Epithelial cell of proximal tubule (primary cell): ENCODE results near the gene PTGES3. TPM values are rescaled to one million over a fixed set of nuclear protein-coding genes. Genes with fewer than 3 reads are reported as not detected.
A peak's percentile ranks its signal among the peaks of the same experiment; 100 is the strongest.
"Not testable (repeated sequence)": the region's sequence is repeated elsewhere in the genome, so short reads cannot be mapped to it uniquely, and the experiment has no call there.

ENCODE experiments used
- DNase-seq: peaks from one replicate; pipeline ENCODE4 v3.0.0-alpha.2; 2011; ENCODE audit warnings: low read depth
- H3K4me3 ChIP-seq: 2 replicates; pipeline ENCODE4 v1.5.1; 2011; ENCODE audit warnings: low read depth, mild to moderate bottlenecking, low read length
- total RNA-seq: library from RNA; depleted of rRNA; stranded (reverse); fragments of >200 nt; gene quantifications from 2 replicates; pipeline ENCODE4 v1.2.3, GENCODE V29; 2015
- TF ChIP-seq, protein P1 (sequence below): conservative IDR thresholded peaks from 2 replicates; pipeline ENCODE4 v1.5.1; 2012; ENCODE audit warnings: low read depth, mild to moderate bottlenecking, low read length

The PTGES3 gene, protein sequence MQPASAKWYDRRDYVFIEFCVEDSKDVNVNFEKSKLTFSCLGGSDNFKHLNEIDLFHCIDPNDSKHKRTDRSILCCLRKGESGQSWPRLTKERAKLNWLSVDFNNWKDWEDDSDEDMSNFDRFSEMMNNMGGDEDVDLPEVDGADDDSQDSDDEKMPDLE
- 110 and 203 TPM in 2 replicates for total RNA-seq

DNA sequence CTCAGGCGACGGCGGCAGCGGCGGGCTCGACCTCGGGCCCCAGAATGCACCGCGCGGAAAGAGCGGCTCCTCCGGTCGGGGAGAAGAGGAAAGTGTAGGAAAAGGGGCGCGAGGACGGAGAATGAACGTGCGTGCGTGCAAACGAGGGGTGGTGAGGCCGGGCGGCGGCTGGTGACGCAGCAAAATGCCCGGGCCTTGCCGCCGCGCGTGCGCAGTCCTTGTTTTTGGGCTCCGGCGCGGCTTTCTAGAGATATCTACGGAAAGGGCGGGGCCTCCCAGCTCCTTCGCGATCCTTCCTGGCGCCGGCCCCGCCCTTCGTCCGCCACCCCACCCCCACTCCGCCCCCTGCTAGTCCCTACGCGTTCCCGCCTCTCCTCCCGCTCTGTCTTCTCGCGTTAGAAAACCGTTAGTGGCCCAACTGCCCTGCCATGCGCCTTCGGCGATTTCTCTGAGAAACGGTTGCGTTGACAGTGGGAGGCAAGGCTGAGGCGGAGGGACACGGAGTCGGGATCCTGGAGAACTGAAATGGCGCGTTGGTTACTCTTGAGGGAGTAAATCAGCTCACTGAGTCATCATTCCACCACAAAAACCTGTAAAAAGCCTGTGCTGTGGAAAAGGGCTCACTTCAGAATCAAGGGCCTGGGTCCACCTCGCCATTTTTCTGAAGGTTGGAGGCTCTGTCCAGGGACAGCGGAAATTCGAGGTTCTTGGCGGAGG lies at the start of gene PTGES3:
Gene PTGES3, minus strand, starts transcription at position 156 of the 717 bp plus-strand sequence. CDS start 285 bp downstream, outside the sequence.
- DNase-seq = peak; percentile 81

DNA sequence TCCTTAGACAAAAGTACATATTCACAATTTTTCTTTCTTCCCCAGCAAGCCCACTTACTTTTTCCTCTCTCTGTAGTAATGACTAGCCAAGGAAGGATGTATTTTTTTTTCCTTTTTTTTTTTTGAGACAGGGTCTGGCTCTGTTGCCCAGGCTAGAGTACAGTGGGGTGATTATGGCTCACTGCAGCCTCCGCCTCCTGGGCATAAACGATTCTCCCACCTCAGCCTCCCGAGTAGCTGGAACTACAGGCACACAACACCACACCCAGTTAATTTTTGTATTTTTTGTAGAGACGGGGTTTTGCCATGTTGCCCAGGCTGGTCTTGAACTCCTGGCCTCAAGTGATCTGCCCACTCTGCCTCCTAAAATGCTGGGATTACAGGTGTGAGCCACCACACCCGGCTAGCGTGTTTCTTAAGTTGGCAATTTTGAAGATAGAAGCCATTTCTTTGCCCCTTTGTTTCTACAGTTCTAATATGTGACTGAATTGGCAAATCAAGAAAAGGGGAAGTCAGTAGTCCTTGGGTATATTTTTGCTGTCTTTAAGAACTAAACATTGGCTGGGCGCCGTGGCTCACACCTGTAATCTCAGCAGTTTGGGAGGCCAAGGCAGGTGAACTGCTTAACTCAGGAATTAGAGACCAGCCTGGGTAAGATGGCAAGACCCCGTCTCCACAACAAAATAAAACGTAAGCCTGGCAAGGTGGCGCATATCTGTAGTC lies 40.2 kb upstream of the PTGES3 start:
- DNase-seq = no peak
- TF ChIP-seq, protein P1, sequence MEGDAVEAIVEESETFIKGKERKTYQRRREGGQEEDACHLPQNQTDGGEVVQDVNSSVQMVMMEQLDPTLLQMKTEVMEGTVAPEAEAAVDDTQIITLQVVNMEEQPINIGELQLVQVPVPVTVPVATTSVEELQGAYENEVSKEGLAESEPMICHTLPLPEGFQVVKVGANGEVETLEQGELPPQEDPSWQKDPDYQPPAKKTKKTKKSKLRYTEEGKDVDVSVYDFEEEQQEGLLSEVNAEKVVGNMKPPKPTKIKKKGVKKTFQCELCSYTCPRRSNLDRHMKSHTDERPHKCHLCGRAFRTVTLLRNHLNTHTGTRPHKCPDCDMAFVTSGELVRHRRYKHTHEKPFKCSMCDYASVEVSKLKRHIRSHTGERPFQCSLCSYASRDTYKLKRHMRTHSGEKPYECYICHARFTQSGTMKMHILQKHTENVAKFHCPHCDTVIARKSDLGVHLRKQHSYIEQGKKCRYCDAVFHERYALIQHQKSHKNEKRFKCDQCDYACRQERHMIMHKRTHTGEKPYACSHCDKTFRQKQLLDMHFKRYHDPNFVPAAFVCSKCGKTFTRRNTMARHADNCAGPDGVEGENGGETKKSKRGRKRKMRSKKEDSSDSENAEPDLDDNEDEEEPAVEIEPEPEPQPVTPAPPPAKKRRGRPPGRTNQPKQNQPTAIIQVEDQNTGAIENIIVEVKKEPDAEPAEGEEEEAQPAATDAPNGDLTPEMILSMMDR = no peak
- H3K4me3 ChIP-seq = no peak overlapping the region

More for the DNA sequence above, at the start of gene PTGES3:
- TF ChIP-seq, protein P1 = no peak
- H3K4me3 ChIP-seq = peak within 1 kb of the TSS; percentile 100

DNA sequence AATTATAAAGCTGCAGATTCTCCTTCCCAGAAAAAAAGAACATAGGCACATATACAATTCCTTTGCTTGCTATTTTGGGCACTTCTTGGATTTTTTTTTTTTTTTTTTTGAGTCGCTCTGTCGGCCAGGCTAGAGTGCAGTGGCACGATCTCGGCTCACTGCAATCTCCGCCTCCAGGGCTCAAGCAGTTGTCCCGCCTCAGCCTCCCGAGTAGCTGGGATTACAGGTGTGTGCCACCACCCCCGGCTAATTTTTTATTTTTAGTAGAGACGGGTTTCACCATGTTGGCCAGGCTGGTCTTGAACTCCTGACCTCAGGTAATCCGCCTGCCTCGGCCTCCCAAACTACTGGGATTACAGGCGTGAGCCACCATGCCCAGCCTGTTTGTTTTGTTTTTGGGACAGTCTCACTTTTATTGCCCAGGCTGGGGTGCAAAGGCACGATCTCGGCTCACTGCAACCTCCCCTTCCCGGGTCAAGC lies 38.2 kb upstream of the PTGES3 start:
- DNase-seq, H3K4me3 ChIP-seq: not testable (repeated sequence)

DNA sequence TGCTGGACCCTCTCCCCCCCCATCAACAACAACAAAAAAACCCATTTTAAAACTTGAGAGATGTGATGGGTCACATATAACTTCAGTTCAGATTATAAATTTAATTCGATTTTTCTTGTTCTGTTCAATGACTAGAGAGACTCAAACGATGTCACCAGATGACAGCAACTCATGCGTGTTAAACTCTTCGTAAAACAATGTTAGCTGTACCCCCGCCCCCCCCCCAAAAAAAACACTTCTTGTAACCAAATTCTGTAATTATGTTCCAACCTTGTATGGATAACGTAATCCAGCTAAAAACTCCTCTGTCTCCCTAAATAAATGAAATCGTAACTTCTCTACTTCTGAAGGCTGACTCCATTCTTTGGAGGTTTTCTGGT lies 37.6 kb upstream of the PTGES3 start:
- TF ChIP-seq, protein P1 = no peak
- peak overlapping the region; percentile 65 for H3K4me3 ChIP-seq
- no peak for DNase-seq

DNA sequence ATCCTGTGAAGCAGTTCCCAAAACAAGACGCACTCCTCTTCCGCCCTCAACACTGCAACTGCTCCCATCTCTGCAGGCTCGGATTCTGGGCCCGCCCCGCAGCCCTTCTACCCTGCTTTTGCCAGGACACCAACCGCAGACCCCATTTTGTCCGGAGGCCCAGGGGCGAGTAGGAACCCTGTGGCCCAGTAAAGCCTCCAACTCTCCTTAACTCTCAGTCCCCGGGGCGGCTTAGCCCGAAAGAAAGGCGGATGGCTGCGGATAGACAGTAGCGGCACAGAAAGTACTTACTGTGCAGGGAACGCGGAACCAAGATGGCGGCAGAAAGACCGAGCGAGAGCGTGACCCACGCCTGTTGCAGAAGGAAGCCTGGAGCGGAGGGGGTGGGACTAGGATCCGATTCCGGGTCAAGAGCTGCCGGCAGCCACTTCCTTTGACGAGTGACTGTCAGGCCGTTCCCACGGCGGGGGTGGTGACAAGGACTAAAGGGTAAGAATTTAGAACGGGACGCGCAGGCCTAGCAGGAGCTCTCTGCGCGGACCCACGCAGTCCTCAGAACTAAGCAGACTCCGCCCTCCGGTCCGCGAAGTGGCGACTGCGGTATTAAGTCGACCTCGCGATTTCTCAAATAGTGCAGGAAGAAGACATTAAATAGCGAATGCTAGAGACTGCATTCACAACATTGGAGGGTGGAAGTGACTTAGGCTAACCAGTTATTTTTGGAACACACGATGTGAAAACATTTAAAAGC lies 37.1 kb upstream of the PTGES3 start, which contains the start of gene NACA:
Gene NACA, minus strand, starts transcription at position 328 of the 751 bp plus-strand sequence. CDS start 778 bp downstream, outside the sequence.
- H3K4me3 ChIP-seq = peak within 1 kb of the TSS; percentile 65
- TF ChIP-seq, protein P1 = no peak
- DNase-seq = peak; percentile 80

DNA sequence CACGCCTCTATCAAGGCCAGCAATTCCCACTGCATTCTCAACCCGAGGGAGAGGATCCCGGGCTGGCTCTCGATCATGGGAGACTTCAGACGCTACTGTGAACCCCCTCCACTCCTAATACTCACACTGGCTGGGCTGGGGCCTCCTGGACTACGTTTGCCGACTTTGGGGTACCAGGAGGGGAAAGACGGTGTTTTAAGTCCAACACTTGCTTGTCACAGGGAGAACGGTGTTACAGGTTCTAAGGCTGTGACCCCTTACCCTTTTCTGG lies 36.6 kb upstream of the PTGES3 start:
- no peak for DNase-seq
- TF ChIP-seq, protein P1 = no peak
- peak overlapping the region; percentile 65 for H3K4me3 ChIP-seq
